Neutrophil (primary cell): ENCODE measurements around the gene FOXL1.

Experiments used
- H3K27ac ChIP-seq: fragments of 200-600 bp; sonication (generic); 2 replicates; pipeline ENCODE4 v1.5.1; 2016; ENCODE audit warnings: mild to moderate bottlenecking, moderate library complexity
- H3K27me3 ChIP-seq: fragments of 200-600 bp; sonication (generic); 2 replicates; pipeline ENCODE4 v1.6.0; 2016; ENCODE audit warnings: mild to moderate bottlenecking
- H3K36me3 ChIP-seq: fragments of 200-600 bp; sonication (generic); 2 replicates; pipeline ENCODE4 v1.5.1; 2017
- H3K4me1 ChIP-seq, 2 experiments: fragments of 200-600 bp in 1 of 2; sonication (generic) in 1 of 2; 1 replicate in 1 of 2; 2 replicates in 1 of 2; pipeline versions ENCODE4 v1.5.1 to v1.6.1; 2013 to 2016; ENCODE audit warnings: low read depth in 1 of 2, low read length in 1 of 2, mild to moderate bottlenecking in 1 of 2, moderate library complexity in 1 of 2; ENCODE audit not compliant: control insufficient read depth in 1 of 2, insufficient read depth in 1 of 2
- H3K4me3 ChIP-seq, 2 experiments: fragments of 200-600 bp in 1 of 2; sonication (generic) in 1 of 2; 1 replicate in 1 of 2; 2 replicates in 1 of 2; pipeline ENCODE4 v1.5.1; 2013 to 2016; ENCODE audit warnings: low read depth in 1 of 2, low read length in 1 of 2, mild to moderate bottlenecking in 1 of 2, moderate library complexity in 1 of 2
- H3K9me3 ChIP-seq: fragments of 200-600 bp; sonication (generic); 2 replicates; pipeline ENCODE4 v1.5.1; 2016
- CTCF ChIP-seq: fragments of 200-600 bp; sonication (generic); IDR thresholded peaks from 2 replicates; pipeline ENCODE4 v1.5.1; 2016; ENCODE audit warnings: antibody characterized with exemption

FOXL1 gene

DNA sequence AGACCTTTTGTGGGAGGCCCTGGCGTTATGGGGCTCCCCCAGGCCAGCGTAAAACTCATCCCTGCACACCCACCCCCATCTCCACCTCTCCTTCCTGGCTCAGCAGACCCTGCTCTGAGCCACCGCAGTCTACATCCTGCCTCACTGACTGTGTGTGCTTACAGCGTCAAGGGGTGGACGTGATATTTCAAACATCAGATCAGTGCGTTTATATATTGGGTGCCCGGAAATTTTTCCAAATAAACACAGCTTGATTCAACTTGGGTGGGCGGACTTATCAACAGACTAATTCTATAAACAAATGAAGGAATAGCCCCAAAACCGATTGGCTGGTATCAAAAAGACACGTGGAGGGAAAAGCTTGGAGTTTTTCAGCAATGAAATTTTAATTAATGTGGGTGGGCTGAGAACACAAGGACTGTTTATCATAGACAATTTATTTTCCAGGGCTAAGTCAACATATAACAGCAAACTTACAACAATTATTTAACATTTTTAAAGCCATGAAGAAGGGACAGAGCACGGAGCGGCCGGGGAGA, at the start of gene FOXL1:
FOXL1 (plus strand) TSS at position 489 of the 539 bp plus-strand sequence. CDS start 175 bp downstream, outside the sequence.
- TF ChIP-seq CTCF, result no peak
- H3K9me3 ChIP-seq, result no peaks in the 10 kb centered on the region
- H3K36me3 ChIP-seq, result no peaks in the 10 kb centered on the region
- H3K27me3 ChIP-seq, result peaks cover 100% of the 10 kb centered on the region
- H3K4me3 ChIP-seq, result no peak within 1 kb of the TSS
- H3K4me1 ChIP-seq, result peaks cover 10 to 12% of the 10 kb centered on the region in 2 experiments
- H3K27ac ChIP-seq, result no peak within 1 kb of the TSS

DNA sequence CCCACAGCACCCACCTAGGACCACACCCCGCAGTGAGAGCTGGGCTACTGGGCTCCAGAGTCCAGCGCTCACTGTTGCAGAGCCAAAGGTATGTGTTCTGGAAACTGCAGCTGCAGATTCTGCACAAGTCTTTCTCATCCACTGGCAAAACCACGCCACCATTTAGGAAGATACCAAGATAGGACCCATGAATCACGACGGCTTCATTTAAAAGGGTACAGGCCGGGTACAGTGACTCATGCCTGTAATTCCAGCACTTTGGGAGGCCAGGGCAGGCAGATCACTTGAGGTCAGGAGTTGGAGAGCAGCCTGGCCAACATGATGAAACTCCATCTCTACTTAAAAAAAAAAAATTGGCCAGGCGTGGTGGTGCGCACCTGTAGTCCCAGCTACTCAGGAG, 49.2 kb upstream of the FOXL1 start:
- H3K27ac ChIP-seq, result no peak overlapping the region
- peaks cover 6% of the 10 kb centered on the region for H3K27me3 ChIP-seq
- H3K9me3 ChIP-seq, result no peaks in the 10 kb centered on the region
- H3K4me3 ChIP-seq, result no peak overlapping the region
- no peaks in the 10 kb centered on the region for H3K4me1 ChIP-seq
- H3K36me3 ChIP-seq, result peaks cover 31% of the 10 kb centered on the region
- no peak for TF ChIP-seq CTCF

- H3K4me1 ChIP-seq, result no peaks in the 10 kb centered on the region
- TF ChIP-seq CTCF, result no peak
- H3K27ac ChIP-seq, result no peak overlapping the region
- H3K9me3 ChIP-seq, result no peaks in the 10 kb centered on the region
- H3K4me3 ChIP-seq, result no peak overlapping the region
- H3K27me3 ChIP-seq, result no peaks in the 10 kb centered on the region
- peaks cover 39% of the 10 kb centered on the region for H3K36me3 ChIP-seq
These were observed 47.8 kb upstream of the FOXL1 start for GRCh38 chr16:86530251-86531190.

- Histone ChIP-seq H3K27me3 (no peaks in the 10 kb centered on the region), H3K36me3 (peaks cover 45% of the 10 kb centered on the region), H3K4me3 (no peak overlapping the region), H3K4me1 (no peaks in the 10 kb centered on the region), H3K9me3 (no peaks in the 10 kb centered on the region), H3K27ac (no peak overlapping the region)
- no peak for TF ChIP-seq CTCF
These were observed 47.2 kb upstream of the FOXL1 start for GRCh38 chr16:86531191-86531545.

DNA sequence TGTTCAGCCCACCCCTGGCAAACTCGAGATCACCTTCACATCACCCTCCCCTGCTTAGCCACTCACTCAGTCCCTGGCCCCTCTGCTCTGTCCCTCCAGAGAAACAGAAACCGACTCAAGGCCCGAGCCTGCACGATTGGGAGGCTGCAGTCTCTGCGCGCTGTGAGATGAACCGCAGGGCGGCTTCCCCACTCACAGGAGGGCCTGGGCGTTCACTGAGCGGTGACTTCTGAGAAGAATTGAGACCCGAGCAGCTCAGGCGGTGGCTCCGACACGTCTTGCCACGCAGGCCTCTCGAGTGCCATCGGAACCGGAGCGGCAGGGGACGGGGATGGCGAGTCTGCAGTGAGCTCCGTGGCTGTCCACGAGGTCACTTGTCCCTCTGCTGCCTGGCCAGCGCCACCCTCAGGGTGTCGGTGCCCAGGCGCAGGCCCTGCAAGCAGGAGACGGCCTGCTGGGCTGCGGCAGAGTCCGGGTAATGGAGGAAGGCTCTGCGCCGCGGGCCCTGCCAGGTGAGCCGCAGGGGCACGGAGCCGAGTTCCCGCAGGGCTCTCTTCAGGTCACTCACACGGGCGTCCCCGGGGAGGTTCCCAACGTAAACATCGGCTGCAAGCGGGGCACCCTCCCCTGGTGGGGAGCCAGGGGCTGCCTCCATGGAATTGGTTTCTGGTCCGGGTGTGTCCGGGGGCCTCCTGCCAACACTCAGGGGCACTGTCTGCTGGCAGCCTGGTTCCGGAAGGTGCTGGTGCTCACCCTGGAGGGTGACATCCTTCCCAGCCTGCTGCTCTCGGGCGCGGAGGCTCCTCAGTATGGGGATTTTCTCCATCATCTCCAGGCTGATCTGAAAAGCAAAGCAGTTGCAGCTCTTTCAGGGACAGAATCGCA, 46.5 kb upstream of the FOXL1 start:
- H3K27ac ChIP-seq, result no peak overlapping the region
- no peaks in the 10 kb centered on the region for H3K4me1 ChIP-seq
- peaks cover 51% of the 10 kb centered on the region for H3K36me3 ChIP-seq
- H3K4me3 ChIP-seq, result no peak overlapping the region
- no peak for TF ChIP-seq CTCF
- H3K27me3 ChIP-seq, result no peaks in the 10 kb centered on the region
- no peaks in the 10 kb centered on the region for H3K9me3 ChIP-seq
